K562 (cell line): ENCODE data around the gene LRP10. TPM values are rescaled to one million over a fixed set of nuclear protein-coding genes. Genes with fewer than 3 reads are reported as not detected.

Experiments
- ATAC-seq: fragments of 200-7000 bp; cut with Tn5 transposase; 3 replicates; pipeline ENCODE4 v1.9.1; 2020; ENCODE audit warnings: moderate library complexity
- BruUV-seq: library from RNA; stranded (reverse); fragments of 400-500 nt; replicated peaks from 2 replicates; lab custom pipeline; 2021; lab: Mats Ljungman, UMichigan
- CTCF ChIA-PET: fragments of 300-600 bp; formaldehyde crosslinking; extraction: SDS; loops from one replicate; lab custom pipeline; 2021; ENCODE audit warnings: low intra/inter-chr PET ratio; lab: Yijun Ruan, JAX
- POLR2A ChIA-PET: fragments of 300-600, 350-650 bp; sonication (Branson Sonifier 250); formaldehyde crosslinking; extraction: SDS; loops from one replicate; lab custom pipeline; 2021; ENCODE audit warnings: antibody characterized with exemption, inconsistent platforms; lab: Yijun Ruan, JAX
- DNase-seq, 4 experiments: peaks; one replicate each; pipeline versions ENCODE4 v3.0.0 to v3.0.0-alpha.2; 2011 to 2018; ENCODE audit warnings: low spot score in 3 of 4, mixed read lengths in 3 of 4; ENCODE audit errors: extremely low read depth in 1 of 4
- FAIRE-seq: peaks from 2 replicates; lab custom pipeline; 2011; peaks lifted over from hg19 to GRCh38; lab: Jason Lieb, UNC
- H2AFZ ChIP-seq: 2 replicates; pipeline ENCODE4 v1.6.0; 2011; ENCODE audit warnings: low read depth, low read length, control low read depth, inconsistent platforms
- H3K27ac ChIP-seq: fragments of 200-600 bp; 3 replicates; pipeline ENCODE4 v1.8.0; 2011; ENCODE audit warnings: low read depth, mild to moderate bottlenecking, control low read depth, inconsistent platforms, low read length, moderate library complexity, mixed read lengths; ENCODE audit errors: extremely low read depth
- H3K27me3 ChIP-seq, 2 experiments: fragments of 300-600 bp in 1 of 2; 2 replicates in 1 of 2; 3 replicates in 1 of 2; pipeline versions ENCODE4 v1.6.0 to v1.8.0; 2011; ENCODE audit warnings: inconsistent platforms in 2 of 2, low read length in 2 of 2, mild to moderate bottlenecking in 1 of 2, mixed read lengths in 1 of 2, moderate library complexity in 1 of 2; ENCODE audit not compliant: control insufficient read depth in 2 of 2, insufficient read depth in 2 of 2
- H3K36me3 ChIP-seq: fragments of 300-600 bp; 3 replicates; pipeline ENCODE4 v1.8.0; 2011; ENCODE audit warnings: mild to moderate bottlenecking, low read length, inconsistent platforms; ENCODE audit not compliant: control insufficient read depth, insufficient read depth
- H3K4me1 ChIP-seq, 2 experiments: fragments of 200-600 bp in 1 of 2; replicated peaks in 1 of 2; 2 replicates in 1 of 2; 3 replicates in 1 of 2; pipeline versions ENCODE4 v1.5.1 to v1.8.0; 2011; ENCODE audit warnings: inconsistent platforms in 2 of 2, low read length in 2 of 2, mild to moderate bottlenecking in 1 of 2, mixed read lengths in 1 of 2, moderate library complexity in 1 of 2; ENCODE audit not compliant: control insufficient read depth in 2 of 2, insufficient read depth in 2 of 2
- H3K4me2 ChIP-seq: 2 replicates; pipeline ENCODE4 v1.6.1; 2011; ENCODE audit warnings: low read length, control low read depth, inconsistent platforms, mixed read lengths; ENCODE audit not compliant: insufficient read depth
- H3K4me3 ChIP-seq: fragments of 200-600 bp; sonication (generic), shearing (Covaris generic); 2 replicates; pipeline ENCODE4 v1.5.1; 2016; ENCODE audit warnings: control low read depth, inconsistent platforms
- H3K79me2 ChIP-seq: fragments of 200-600 bp; 3 replicates; pipeline ENCODE4 v1.8.0; 2011; ENCODE audit warnings: low read length, inconsistent platforms; ENCODE audit not compliant: control insufficient read depth, insufficient read depth
- H3K9ac ChIP-seq, 2 experiments: 2 replicates each; pipeline versions ENCODE4 v1.6.0 to v1.6.1; 2011; ENCODE audit warnings: low read depth in 2 of 2, low read length in 2 of 2, control low read depth in 1 of 2, inconsistent platforms in 1 of 2, mild to moderate bottlenecking in 1 of 2, mixed read lengths in 1 of 2; ENCODE audit not compliant: insufficient read depth in 1 of 2
- H3K9me1 ChIP-seq: one replicate; pipeline ENCODE4 v1.6.0; 2011; ENCODE audit warnings: inconsistent platforms, mild to moderate bottlenecking, low read length, moderate library complexity; ENCODE audit not compliant: control insufficient read depth, insufficient read depth
- H3K9me3 ChIP-seq: replicated peaks from 2 replicates; pipeline ENCODE4 v1.5.1; 2011; ENCODE audit warnings: low read depth, low read length, inconsistent platforms; ENCODE audit not compliant: control insufficient read depth, insufficient read depth
- H4K20me1 ChIP-seq: replicated peaks from 2 replicates; pipeline ENCODE4 v1.6.1; 2011; ENCODE audit warnings: low read length, inconsistent platforms, mixed read lengths; ENCODE audit not compliant: control insufficient read depth, insufficient read depth
- CBFA2T3 ChIP-seq: fragments of 450-650 bp; IDR thresholded peaks from 2 replicates; pipeline ENCODE4 v1.6.1; 2017
- MAZ ChIP-seq, 2 experiments: fragments of 450-650 bp in 1 of 2; sonication (generic) in 1 of 2; formaldehyde crosslinking; IDR thresholded peaks in 1 of 2; conservative IDR thresholded peaks in 1 of 2; 2 replicates each; pipeline versions ENCODE4 v1.4.0 to v1.5.0; 2020; ENCODE audit warnings: mild to moderate bottlenecking in 1 of 2, missing genetic modification reagents in 1 of 2
- RUNX1 ChIP-seq: sonication (generic); IDR thresholded peaks from 2 replicates; pipeline ENCODE4 v1.6.1; 2016; ENCODE audit warnings: antibody characterized with exemption, low read depth
- SAFB ChIP-seq: fragments of 200-400 bp; formaldehyde crosslinking; IDR thresholded peaks from 2 replicates; pipeline ENCODE4 v1.6.1; 2017; ENCODE audit warnings: low read depth, low read length, borderline replicate concordance
- TAF15 ChIP-seq: fragments of 200-400 bp; formaldehyde crosslinking; IDR thresholded peaks from 2 replicates; pipeline ENCODE4 v1.6.1; 2017; ENCODE audit warnings: mild to moderate bottlenecking, low read depth, low read length, moderate library complexity
- ZBTB17 ChIP-seq: fragments of 450-650 bp; formaldehyde crosslinking; IDR thresholded peaks from 2 replicates; pipeline ENCODE4 v1.4.0; 2020; ENCODE audit warnings: mild to moderate bottlenecking
- WGBS: fragments of 100-300 bp; shearing (Covaris generic); methylation state at CpG from one replicate; pipeline ENCODE4 v1.1.6; 2016; ENCODE audit warnings: low coverage, mixed read lengths; ENCODE audit not compliant: insufficient coverage; ENCODE audit errors: missing lambda C conversion rate; 5-methylcytosine and 5-hydroxymethylcytosine counted together
- in situ Hi-C: fragments of 300-500 bp; cut with MboI; formaldehyde crosslinking; loops from 4 replicates; pipeline ENCODE4 v1.15.0; 2018; ENCODE audit warnings: inconsistent platforms, mixed read lengths
- intact Hi-C: fragments of 100-400 bp; cut with micrococcal nuclease; formaldehyde crosslinking; loops from 2 replicates; pipeline ENCODE4 v1.14.2; 2022
- polyA plus RNA-seq, 8 experiments: library from polyadenylated mRNA; depleted of rRNA in 4 of 8; stranded (reverse) in 5 of 8; unstranded in 3 of 8; fragments of >200 nt; fragmentation: Nextera tagmentation in 2 of 8; fragmentation: Illumina TruSeq in 1 of 8; extraction: Ambion mirVana in 2 of 8; extraction: Trizol in 1 of 8; gene quantifications; 2 replicates each; pipeline versions ENCODE4 v1.2.1 to v1.2.3, GENCODE V29; 2011 to 2014; ENCODE audit warnings: inconsistent platforms in 1 of 8, missing spikeins in 1 of 8
- total RNA-seq, 7 experiments: library from RNA; depleted of rRNA in 6 of 7; stranded (reverse); fragments of >200 nt in 6 of 7; fragmentation: Illumina TruSeq in 2 of 7; extraction: Trizol in 2 of 7; gene quantifications; 2 replicates each; pipeline versions ENCODE4 v1.2.1 to v1.2.3, GENCODE V29; 2011 to 2021; ENCODE audit warnings: low replicate concordance in 1 of 7

The LRP10 gene
- total and polyA plus RNA-seq, 9 of the 15 experiments (the other 6 are each of a cell fraction or from before 2014, with no cell fraction given): 1.3 to 45.5 (median 10.9) TPM

- H2AFZ ChIP-seq: peak overlapping the region; percentile 98
- no peak for DNase-seq
- no peaks in the 10 kb centered on the region; the same call in 1 of the 2 replicates for H3K9me3 ChIP-seq
- 0 out of 4 replicates have a peak, but pooled peaks of 1 of the 2 experiments have one; percentile 14 for TF ChIP-seq MAZ (CRISPR knock-in tag; conservative IDR thresholded peaks at IDR 0.05 in 1 of 2, IDR thresholded peaks at IDR 0.05 in 1 of 2)
- TF ChIP-seq CBFA2T3: 0 out of 2 replicates have a peak, but pooled peaks have one; percentile 6
- TF ChIP-seq RUNX1: no peak
- TF ChIP-seq TAF15: no peak
- TF ChIP-seq SAFB: no peak
- TF ChIP-seq ZBTB17 (CRISPR knock-in tag): no peak
- TF ChIP-seq, all 486 proteins: peak for 2
- Histone ChIP-seq H3K9me1 (no peaks in the 10 kb centered on the region), H3K4me1 (peaks cover 0 to 3% of the 10 kb centered on the region in 2 experiments; a peak in 3 of 5 replicates), H3K4me2 (peak overlapping the region; percentile 88), H3K27me3 (no peaks in the 10 kb centered on the region), H3K9ac (peak overlapping the region; percentile 96 to 98; a peak in 3 of 4 replicates), H3K4me3 (peak overlapping the region; percentile 90), H3K36me3 (peaks cover 45% of the 10 kb centered on the region), H3K27ac (peak overlapping the region; percentile 95), H3K79me2 (peaks cover 21% of the 10 kb centered on the region), H4K20me1 (no peaks in the 10 kb centered on the region)
- 0% methylated on average over 3 of the region's 3 CpGs for WGBS
- TSS peak; percentile 76 for BruUV-seq
- ChIA-PET POLR2A (interaction anchor here (0.7 to 1.7 kb wide), 14 partner anchors 9 to 126 kb away, joined by 3 to 10 read pairs (median 4); partner anchors contain the start of gene HAUS4), CTCF (interaction anchor here (0.9 kb wide), 1 partner anchor 11 kb away, joined by 3 read pairs; no protein-coding TSS in a partner anchor)
- in situ Hi-C loops: no loop called here
- intact Hi-C loops: no loop called here
- no peak for FAIRE-seq
- ATAC-seq: peak; percentile 21
Measured at GRCh38 chr14:22830443-22831010, 41.0 kb upstream of the LRP10 start.
